Endothelial cell of umbilical vein (primary cell): ENCODE results near the gene KRTAP29-1.

ENCODE experiments used
- EZH2 ChIP-seq: IDR thresholded peaks from 2 replicates; pipeline ENCODE4 v1.6.1; 2012; ENCODE audit warnings: borderline replicate concordance, low read depth, mild to moderate bottlenecking, moderate library complexity, low read length, inconsistent platforms; ENCODE audit not compliant: severe bottlenecking
- POLR2AphosphoS5 ChIP-seq: IDR thresholded peaks from 2 replicates; pipeline ENCODE4 v1.6.1; 2012; ENCODE audit warnings: low read depth, mild to moderate bottlenecking, control low read depth, low read length, moderate library complexity; ENCODE audit not compliant: insufficient read depth
- TF ChIP-seq, protein P1 (sequence below), 2 donors: IDR thresholded peaks; 1 replicate in 1 of 2; 2 replicates in 1 of 2; pipeline ENCODE4 v1.5.1; 2011; ENCODE audit warnings: low read length in 2 of 2, mild to moderate bottlenecking in 2 of 2, moderate library complexity in 2 of 2, control low read depth in 1 of 2, inconsistent platforms in 1 of 2, low read depth in 1 of 2; ENCODE audit not compliant: insufficient read depth in 1 of 2; ENCODE audit errors: extremely low read depth in 1 of 2

DNA sequence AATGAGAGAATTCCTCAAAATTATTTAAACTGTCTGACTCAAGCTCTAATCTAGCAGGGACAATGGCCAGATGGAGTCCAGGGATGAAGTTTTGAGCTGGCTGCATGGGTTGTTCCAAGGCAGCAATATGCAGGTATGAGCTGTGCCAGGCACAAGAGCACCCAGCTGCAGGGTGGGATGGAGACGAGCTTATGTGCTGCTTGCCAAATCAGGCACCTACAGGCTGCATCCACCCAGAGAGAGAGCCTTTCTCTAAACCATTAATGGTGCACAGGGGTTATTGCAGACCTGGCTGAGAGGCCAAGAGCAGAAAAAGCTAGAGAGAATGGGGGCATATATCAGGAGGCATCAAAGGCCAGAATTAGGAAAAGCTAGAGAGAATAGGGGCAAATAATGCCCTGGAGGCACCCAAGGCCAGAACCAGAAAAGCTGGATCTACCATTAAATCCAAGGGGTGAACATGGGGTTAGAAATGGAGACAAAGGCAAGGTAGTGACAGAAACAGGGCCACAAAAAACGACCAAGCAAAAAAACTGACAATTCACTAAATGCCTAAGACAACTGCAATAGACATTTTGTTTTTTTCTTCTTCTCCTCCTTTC is 37.0 kb upstream of the KRTAP29-1 start:
- TF ChIP-seq EZH2 (no peak), POLR2AphosphoS5 (no peak)
- TF ChIP-seq, protein P1, sequence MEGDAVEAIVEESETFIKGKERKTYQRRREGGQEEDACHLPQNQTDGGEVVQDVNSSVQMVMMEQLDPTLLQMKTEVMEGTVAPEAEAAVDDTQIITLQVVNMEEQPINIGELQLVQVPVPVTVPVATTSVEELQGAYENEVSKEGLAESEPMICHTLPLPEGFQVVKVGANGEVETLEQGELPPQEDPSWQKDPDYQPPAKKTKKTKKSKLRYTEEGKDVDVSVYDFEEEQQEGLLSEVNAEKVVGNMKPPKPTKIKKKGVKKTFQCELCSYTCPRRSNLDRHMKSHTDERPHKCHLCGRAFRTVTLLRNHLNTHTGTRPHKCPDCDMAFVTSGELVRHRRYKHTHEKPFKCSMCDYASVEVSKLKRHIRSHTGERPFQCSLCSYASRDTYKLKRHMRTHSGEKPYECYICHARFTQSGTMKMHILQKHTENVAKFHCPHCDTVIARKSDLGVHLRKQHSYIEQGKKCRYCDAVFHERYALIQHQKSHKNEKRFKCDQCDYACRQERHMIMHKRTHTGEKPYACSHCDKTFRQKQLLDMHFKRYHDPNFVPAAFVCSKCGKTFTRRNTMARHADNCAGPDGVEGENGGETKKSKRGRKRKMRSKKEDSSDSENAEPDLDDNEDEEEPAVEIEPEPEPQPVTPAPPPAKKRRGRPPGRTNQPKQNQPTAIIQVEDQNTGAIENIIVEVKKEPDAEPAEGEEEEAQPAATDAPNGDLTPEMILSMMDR (IDR thresholded peaks at IDR 0.05; ENCODE audit: extremely low read depth in 1 of 2, insufficient read depth in 1 of 2, low read depth in 1 of 2, low read length in 2 of 2) = no peak
